K562 (cell line): ENCODE results near the gene PRR36. TPM values are rescaled to one million over a fixed set of nuclear protein-coding genes. Genes with fewer than 3 reads are reported as not detected.

Experiments used
- DDX20 ChIP-seq: fragments of 450-650 bp; IDR thresholded peaks from 2 replicates; pipeline ENCODE4 v1.6.1; 2016; ENCODE audit warnings: missing genetic modification characterization, low read depth, mild to moderate bottlenecking, missing compliant biosample characterization, moderate library complexity
- KAT2B ChIP-seq: IDR thresholded peaks from one replicate; pipeline ENCODE4 v1.6.1; 2012; ENCODE audit warnings: low read depth, mild to moderate bottlenecking, control low read depth, inconsistent platforms, low read length, moderate library complexity
- PML ChIP-seq: IDR thresholded peaks from 2 replicates; pipeline ENCODE4 v1.6.1; 2012; ENCODE audit warnings: low read length, inconsistent platforms
- XRCC3 ChIP-seq: fragments of 450-650 bp; IDR thresholded peaks from 2 replicates; pipeline ENCODE4 v1.6.1; 2017; ENCODE audit warnings: mild to moderate bottlenecking, moderate library complexity
- ZFP1 ChIP-seq: fragments of 450-650 bp; formaldehyde crosslinking; IDR thresholded peaks from 2 replicates; pipeline ENCODE4 v1.4.0; 2020; ENCODE audit warnings: mild to moderate bottlenecking, mixed read lengths
- ZNF780A ChIP-seq: fragments of 250-450 bp; sonication (Bioruptor Pico); IDR thresholded peaks from 2 replicates; pipeline ENCODE4 v1.5.0; 2021; ENCODE audit warnings: mild to moderate bottlenecking
- polyA plus RNA-seq, 8 experiments: library from polyadenylated mRNA; depleted of rRNA in 4 of 8; stranded (reverse) in 5 of 8; unstranded in 3 of 8; fragments of >200 nt; fragmentation: Nextera tagmentation in 2 of 8; fragmentation: Illumina TruSeq in 1 of 8; extraction: Ambion mirVana in 2 of 8; extraction: Trizol in 1 of 8; gene quantifications; 2 replicates each; pipeline versions ENCODE4 v1.2.1 to v1.2.3, GENCODE V29; 2011 to 2014; ENCODE audit warnings: inconsistent platforms in 1 of 8, missing spikeins in 1 of 8
- total RNA-seq, 7 experiments: library from RNA; depleted of rRNA in 6 of 7; stranded (reverse); fragments of >200 nt in 6 of 7; fragmentation: Illumina TruSeq in 2 of 7; extraction: Trizol in 2 of 7; gene quantifications; 2 replicates each; pipeline versions ENCODE4 v1.2.1 to v1.2.3, GENCODE V29; 2011 to 2021; ENCODE audit warnings: low replicate concordance in 1 of 7
- TF ChIP-seq, protein P1 (sequence below): fragments of 200-600 bp; sonication (generic); IDR thresholded peaks from one replicate; pipeline ENCODE4 v1.6.1; 2012; ENCODE audit warnings: mild to moderate bottlenecking, low read depth, low read length, inconsistent platforms
- TF ChIP-seq, protein P2 (sequence below): fragments of 250-450 bp; sonication (Bioruptor Pico); IDR thresholded peaks from 2 replicates; pipeline ENCODE4 v1.8.0; 2022; ENCODE audit warnings: moderate library complexity, mild to moderate bottlenecking, inconsistent platforms
- TF ChIP-seq, protein P3 (sequence below): fragments of 250-450 bp; sonication (Bioruptor Pico); IDR thresholded peaks from 2 replicates; pipeline ENCODE4 v1.4.0; 2020; ENCODE audit warnings: mild to moderate bottlenecking, moderate library complexity

PRR36 gene
- total and polyA plus RNA-seq, 9 of the 15 experiments (the other 6 are each of a cell fraction or from before 2014, with no cell fraction given), result 0.05 to 0.42 (median 0.06) TPM; not detected in 6

DNA sequence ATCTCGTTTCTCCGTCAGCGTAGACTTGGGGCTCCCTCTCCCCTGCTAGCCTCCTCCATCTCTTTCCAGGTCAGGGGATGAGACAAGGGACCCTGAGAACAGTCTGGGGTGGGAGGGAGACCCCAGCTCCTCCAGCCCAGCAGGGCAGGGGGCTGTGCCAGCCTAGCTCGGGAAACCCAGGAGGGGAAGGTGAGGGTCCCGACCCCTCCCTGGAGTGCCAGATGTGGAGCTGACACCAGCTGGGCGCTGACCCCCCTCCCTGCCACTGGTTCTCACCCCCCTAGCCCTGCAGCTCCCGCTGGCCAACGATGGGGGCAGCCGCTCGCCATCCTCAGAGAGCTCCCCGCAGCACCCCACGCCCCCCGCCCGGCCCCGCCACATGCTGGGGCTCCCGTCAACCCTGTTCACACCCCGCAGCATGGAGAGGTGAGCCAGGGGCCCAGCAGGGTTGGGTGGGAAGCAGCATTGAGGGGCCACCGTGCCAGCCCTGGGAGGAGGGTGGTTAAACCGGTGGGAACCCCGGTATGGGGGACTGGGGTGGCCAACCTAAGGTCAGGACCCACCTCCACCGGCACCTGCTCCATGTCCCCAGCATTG lies 35.4 kb upstream of the PRR36 start (continued):
- TF ChIP-seq, protein P1, sequence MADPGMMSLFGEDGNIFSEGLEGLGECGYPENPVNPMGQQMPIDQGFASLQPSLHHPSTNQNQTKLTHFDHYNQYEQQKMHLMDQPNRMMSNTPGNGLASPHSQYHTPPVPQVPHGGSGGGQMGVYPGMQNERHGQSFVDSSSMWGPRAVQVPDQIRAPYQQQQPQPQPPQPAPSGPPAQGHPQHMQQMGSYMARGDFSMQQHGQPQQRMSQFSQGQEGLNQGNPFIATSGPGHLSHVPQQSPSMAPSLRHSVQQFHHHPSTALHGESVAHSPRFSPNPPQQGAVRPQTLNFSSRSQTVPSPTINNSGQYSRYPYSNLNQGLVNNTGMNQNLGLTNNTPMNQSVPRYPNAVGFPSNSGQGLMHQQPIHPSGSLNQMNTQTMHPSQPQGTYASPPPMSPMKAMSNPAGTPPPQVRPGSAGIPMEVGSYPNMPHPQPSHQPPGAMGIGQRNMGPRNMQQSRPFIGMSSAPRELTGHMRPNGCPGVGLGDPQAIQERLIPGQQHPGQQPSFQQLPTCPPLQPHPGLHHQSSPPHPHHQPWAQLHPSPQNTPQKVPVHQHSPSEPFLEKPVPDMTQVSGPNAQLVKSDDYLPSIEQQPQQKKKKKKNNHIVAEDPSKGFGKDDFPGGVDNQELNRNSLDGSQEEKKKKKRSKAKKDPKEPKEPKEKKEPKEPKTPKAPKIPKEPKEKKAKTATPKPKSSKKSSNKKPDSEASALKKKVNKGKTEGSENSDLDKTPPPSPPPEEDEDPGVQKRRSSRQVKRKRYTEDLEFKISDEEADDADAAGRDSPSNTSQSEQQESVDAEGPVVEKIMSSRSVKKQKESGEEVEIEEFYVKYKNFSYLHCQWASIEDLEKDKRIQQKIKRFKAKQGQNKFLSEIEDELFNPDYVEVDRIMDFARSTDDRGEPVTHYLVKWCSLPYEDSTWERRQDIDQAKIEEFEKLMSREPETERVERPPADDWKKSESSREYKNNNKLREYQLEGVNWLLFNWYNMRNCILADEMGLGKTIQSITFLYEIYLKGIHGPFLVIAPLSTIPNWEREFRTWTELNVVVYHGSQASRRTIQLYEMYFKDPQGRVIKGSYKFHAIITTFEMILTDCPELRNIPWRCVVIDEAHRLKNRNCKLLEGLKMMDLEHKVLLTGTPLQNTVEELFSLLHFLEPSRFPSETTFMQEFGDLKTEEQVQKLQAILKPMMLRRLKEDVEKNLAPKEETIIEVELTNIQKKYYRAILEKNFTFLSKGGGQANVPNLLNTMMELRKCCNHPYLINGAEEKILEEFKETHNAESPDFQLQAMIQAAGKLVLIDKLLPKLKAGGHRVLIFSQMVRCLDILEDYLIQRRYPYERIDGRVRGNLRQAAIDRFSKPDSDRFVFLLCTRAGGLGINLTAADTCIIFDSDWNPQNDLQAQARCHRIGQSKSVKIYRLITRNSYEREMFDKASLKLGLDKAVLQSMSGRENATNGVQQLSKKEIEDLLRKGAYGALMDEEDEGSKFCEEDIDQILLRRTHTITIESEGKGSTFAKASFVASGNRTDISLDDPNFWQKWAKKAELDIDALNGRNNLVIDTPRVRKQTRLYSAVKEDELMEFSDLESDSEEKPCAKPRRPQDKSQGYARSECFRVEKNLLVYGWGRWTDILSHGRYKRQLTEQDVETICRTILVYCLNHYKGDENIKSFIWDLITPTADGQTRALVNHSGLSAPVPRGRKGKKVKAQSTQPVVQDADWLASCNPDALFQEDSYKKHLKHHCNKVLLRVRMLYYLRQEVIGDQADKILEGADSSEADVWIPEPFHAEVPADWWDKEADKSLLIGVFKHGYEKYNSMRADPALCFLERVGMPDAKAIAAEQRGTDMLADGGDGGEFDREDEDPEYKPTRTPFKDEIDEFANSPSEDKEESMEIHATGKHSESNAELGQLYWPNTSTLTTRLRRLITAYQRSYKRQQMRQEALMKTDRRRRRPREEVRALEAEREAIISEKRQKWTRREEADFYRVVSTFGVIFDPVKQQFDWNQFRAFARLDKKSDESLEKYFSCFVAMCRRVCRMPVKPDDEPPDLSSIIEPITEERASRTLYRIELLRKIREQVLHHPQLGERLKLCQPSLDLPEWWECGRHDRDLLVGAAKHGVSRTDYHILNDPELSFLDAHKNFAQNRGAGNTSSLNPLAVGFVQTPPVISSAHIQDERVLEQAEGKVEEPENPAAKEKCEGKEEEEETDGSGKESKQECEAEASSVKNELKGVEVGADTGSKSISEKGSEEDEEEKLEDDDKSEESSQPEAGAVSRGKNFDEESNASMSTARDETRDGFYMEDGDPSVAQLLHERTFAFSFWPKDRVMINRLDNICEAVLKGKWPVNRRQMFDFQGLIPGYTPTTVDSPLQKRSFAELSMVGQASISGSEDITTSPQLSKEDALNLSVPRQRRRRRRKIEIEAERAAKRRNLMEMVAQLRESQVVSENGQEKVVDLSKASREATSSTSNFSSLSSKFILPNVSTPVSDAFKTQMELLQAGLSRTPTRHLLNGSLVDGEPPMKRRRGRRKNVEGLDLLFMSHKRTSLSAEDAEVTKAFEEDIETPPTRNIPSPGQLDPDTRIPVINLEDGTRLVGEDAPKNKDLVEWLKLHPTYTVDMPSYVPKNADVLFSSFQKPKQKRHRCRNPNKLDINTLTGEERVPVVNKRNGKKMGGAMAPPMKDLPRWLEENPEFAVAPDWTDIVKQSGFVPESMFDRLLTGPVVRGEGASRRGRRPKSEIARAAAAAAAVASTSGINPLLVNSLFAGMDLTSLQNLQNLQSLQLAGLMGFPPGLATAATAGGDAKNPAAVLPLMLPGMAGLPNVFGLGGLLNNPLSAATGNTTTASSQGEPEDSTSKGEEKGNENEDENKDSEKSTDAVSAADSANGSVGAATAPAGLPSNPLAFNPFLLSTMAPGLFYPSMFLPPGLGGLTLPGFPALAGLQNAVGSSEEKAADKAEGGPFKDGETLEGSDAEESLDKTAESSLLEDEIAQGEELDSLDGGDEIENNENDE, result no peak
- no peak for TF ChIP-seq PML
- TF ChIP-seq, protein P2, sequence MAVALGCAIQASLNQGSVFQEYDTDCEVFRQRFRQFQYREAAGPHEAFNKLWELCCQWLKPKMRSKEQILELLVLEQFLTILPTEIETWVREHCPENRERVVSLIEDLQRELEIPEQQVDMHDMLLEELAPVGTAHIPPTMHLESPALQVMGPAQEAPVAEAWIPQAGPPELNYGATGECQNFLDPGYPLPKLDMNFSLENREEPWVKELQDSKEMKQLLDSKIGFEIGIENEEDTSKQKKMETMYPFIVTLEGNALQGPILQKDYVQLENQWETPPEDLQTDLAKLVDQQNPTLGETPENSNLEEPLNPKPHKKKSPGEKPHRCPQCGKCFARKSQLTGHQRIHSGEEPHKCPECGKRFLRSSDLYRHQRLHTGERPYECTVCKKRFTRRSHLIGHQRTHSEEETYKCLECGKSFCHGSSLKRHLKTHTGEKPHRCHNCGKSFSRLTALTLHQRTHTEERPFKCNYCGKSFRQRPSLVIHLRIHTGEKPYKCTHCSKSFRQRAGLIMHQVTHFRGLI (CRISPR knock-in tag), result no peak
- no peak for TF ChIP-seq KAT2B
- TF ChIP-seq ZFP1 (CRISPR knock-in tag), result no peak
- TF ChIP-seq DDX20 (tag), result no peak
- TF ChIP-seq ZNF780A (CRISPR knock-in tag), result no peak
- TF ChIP-seq, protein P3, sequence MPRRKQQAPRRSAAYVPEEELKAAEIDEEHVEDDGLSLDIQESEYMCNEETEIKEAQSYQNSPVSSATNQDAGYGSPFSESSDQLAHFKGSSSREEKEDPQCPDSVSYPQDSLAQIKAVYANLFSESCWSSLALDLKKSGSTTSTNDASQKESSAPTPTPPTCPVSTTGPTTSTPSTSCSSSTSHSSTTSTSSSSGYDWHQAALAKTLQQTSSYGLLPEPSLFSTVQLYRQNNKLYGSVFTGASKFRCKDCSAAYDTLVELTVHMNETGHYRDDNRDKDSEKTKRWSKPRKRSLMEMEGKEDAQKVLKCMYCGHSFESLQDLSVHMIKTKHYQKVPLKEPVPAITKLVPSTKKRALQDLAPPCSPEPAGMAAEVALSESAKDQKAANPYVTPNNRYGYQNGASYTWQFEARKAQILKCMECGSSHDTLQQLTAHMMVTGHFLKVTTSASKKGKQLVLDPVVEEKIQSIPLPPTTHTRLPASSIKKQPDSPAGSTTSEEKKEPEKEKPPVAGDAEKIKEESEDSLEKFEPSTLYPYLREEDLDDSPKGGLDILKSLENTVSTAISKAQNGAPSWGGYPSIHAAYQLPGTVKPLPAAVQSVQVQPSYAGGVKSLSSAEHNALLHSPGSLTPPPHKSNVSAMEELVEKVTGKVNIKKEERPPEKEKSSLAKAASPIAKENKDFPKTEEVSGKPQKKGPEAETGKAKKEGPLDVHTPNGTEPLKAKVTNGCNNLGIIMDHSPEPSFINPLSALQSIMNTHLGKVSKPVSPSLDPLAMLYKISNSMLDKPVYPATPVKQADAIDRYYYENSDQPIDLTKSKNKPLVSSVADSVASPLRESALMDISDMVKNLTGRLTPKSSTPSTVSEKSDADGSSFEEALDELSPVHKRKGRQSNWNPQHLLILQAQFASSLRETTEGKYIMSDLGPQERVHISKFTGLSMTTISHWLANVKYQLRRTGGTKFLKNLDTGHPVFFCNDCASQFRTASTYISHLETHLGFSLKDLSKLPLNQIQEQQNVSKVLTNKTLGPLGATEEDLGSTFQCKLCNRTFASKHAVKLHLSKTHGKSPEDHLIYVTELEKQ (CRISPR knock-in tag), result no peak
- TF ChIP-seq XRCC3, result no peak
